ENCODE measurements around the gene TPM2.
A peak's percentile ranks its signal among the peaks of the same experiment; 100 is the strongest.

TPM2 gene

DNA sequence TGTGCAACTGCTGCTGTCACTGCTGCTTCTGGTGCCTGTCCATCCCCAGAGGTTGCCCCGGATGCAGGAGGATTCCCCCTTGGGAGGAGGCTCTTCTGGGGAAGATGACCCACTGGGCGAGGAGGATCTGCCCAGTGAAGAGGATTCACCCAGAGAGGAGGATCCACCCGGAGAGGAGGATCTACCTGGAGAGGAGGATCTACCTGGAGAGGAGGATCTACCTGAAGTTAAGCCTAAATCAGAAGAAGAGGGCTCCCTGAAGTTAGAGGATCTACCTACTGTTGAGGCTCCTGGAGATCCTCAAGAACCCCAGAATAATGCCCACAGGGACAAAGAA lies 15.7 kb downstream of the TPM2 start:
- no peak for DNase-seq

DNA sequence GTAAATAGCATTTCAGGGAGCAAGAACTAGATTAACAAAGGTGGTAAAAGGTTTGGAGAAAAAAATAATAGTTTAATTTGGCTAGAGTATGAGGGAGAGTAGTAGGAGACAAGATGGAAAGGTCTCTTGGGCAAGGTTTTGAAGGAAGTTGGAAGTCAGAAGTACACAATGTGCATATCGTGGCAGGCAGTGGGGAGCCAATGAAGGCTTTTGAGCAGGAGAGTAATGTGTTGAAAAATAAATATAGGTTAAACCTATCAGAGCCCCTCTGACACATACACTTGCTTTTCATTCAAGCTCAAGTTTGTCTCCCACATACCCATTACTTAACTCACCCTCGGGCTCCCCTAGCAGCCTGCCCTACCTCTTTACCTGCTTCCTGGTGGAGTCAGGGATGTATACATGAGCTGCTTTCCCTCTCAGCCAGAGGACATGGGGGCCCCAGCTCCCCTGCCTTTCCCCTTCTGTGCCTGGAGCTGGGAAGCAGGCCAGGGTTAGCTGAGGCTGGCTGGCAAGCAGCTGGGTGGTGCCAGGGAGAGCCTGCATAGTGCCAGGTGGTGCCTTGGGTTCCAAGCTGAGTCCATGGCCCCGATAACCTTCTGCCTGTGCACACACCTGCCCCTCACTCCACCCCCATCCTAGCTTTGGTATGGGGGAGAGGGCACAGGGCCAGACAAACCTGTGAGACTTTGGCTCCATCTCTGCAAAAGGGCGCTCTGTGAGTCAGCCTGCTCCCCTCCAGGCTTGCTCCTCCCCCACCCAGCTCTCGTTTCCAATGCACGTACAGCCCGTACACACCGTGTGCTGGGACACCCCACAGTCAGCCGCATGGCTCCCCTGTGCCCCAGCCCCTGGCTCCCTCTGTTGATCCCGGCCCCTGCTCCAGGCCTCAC lies 16.3 kb downstream of the TPM2 start, which contains the start of gene CA9:
Gene CA9 (plus strand): TSS at position 797 of the 893 bp plus-strand sequence. CDS start 32 bp downstream, at position 829.
- DNase-seq = no peak

DNA sequence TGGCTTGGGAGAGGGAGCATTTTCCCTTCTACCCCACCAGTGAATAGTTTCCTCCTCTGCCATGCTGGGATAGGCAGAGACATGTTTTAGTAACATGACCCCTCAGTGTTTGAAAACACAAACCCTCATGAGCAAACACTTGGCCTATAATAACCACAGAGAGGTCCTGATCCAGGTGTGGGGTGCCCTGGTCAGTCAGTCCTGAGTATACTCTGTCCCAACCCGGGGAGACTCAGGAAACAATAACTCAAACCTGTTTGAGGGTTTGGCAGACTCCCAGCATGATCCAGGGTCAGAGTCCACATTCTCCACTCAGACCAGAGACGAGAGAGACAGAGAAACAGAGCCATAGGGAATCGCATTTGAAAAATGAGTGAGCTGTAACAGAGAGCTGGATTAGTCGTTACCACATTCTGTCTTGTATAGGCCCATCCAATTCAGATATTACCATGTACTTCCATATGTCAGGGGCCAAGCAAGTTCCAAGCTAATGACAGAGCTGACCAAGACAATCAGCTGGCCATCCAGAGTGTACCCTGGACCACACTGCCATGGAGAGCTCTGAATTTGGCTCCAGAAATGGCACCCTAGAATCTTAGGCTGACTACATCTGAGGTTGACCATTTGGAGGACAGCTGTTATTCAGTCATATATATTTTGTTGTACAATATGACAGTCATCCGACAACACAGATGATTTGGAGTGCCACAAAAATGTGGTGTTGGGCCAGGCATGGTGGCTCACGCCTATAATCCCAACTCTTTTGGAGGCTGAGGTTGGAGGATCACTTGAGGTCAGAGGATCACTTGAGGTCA lies 20.2 kb downstream of the TPM2 start:
- no peak for DNase-seq

DNA sequence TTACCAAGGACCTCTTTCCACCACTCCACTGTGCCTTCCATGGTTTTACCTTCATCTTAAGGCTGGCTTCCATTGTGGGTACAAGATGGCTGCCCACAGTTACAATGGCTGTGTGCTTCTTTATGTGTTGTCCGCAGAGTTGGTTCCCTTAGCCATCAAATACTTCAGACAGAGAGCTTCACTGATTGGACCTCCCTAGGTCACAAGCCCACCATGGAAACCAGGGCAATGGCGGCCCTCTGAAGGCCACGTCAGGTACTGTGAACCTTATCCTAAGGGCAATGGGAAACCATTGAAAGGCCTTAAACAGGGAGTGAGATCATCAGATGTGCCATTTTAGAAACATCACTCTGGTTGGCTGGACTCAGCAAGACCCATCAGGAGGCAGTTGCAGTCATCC lies 21.8 kb downstream of the TPM2 start:
- no peak for DNase-seq

DNA sequence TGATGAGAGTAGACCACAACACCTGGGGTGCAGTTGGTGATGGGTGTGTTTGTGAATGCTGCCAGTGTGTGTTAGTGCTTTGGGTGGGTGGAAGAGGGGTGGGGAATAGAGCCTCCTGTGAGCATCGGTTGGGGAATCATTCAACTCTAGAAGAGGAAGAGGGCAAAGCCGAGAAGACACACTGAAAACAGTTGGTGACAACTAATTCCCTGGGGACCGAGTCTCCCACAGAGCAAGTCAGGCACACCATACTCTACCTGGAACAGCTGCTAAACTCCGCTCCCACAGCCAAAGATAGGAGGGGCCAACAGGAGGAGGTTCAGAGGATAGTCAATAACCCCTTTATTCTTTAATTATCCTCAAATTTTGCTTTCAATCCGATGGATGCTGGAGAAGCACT lies 23.2 kb downstream of the TPM2 start:
- no peak for DNase-seq

DNA sequence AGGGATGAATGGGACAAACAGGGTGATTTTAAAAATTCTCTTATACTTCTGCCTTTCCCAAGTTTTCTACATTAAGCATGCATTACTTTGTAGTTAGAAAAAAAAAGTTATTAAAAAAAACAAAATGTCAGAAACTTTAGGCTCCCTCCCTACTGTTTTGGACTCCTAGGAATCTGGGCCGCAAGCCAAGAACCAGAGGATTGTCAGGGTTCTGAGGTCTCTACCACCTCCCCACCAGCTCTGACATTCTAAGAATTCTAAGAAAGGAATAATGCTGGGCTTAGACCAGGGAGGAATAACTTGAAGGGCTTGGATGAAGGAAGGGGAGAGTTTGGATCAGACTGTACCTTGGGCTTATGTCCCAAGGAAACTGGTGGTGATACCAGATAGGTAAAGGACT lies 23.7 kb downstream of the TPM2 start:
- DNase-seq = no peak

DNA sequence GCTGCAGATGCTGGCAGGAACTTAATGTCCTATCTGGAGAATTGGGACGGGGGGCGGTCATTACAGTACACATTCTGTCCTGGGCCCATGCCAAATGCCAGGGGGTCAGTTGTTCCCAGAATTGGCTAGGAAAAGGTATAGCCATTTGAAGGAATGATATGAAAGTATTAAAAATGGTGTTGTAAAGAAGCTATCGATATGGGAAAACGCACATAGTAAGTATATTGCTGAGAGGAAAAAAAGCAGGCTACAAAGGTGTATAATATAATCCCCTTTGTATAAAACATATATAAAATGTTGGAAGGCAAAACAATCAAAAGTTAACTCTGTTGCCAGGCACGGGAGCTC lies 24.3 kb downstream of the TPM2 start:
- DNase-seq = no peak

DNA sequence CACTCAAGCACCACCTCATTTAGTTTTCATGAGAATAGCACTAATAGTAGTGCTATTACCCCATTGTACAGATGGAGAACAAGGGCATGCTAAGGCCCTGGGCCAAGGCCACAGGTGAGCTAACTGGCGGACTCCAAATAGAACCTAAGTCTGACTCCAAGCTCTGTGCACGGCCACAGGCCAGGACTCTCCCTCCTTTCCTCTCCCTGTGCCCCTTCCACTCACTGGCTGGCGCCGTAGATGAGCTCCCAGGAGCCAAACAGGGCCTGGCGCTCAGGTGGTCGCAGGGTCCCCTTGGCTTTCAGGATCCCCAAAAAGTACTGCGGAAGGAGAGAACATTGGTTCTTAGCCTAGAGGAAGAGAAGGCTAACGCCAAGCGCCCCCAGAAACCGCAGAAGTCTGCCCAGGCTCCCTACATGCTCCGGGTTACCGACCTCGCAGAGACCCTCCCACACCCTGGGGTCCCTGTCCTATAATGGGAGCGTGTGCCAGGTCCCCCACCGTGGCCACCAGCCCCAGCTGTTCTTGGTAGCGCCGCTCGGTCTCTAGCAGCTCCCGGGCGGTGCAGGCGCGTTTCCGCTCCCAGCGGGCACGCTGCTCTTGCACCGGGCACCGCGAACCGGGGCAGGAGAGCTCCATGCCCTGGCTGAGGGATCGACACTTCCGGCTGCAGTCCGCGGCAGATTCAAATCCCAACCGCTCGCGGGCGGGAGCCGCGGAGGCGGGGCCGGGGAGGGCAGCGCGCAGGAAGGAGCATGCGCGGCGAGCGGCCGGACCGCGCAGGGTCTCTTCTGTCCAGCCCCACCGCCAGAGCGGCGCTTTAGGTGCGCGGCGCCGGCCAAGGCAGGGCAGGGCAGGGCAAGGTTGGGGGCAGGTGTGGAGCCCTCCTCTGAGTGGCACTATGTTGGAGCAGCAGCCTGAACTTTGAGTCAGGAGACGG lies 24.9 kb downstream of the TPM2 start, which contains the start of gene ARHGEF39:
Gene ARHGEF39 (minus strand): TSS at position 665 of the 940 bp plus-strand sequence. CDS start 26 bp downstream, at position 639.
- peak; percentile 77 for DNase-seq

DNA sequence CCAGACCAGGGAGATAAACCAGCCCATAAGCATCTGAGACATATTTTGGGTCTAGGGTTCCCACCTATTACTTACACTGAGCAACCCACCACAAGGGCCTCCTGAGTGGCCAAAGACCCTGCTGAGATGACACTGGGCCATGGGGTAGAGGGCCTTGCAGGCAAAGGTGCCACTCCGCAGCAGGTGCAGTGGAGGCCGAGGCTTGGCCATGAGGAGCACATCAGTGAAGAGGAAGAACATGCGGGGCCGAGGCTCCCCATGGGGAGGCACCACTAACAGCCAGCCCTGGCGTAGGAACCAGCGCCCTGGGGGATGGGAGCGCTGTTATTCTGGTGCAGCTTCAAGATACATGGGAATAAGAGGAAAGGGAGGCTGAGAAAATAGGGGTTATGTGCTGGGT lies 27.3 kb downstream of the TPM2 start:
- DNase-seq = no peak

DNA sequence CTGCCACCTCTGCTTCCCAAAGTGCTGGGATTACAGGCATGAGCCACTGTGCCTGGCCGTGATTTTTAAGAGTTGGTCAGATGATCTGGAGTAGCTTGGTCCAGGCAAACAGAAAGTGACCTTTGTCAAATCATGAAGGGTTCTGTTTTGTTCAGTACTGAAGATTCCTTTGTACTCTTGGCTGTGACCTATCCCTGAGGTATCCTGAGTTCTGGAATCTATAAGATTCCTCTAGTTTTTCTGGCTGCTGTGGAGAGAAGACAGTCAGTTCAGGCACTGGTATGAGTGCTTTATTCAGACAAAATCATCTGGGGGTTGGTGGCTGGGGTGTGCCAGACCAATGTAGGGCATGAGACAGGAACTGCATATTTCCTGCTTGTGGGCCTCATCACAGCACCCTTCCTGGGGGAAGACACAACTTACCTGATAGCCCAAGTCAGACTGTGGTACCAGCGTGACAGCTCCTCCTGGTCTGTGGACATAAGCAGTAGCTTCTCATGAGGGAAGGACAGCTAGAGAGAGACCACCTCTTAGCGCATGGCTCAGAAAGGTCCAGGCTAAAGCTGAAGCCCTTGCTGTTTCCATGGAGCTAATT lies 27.9 kb downstream of the TPM2 start:
- DNase-seq = peak; percentile 34

DNA sequence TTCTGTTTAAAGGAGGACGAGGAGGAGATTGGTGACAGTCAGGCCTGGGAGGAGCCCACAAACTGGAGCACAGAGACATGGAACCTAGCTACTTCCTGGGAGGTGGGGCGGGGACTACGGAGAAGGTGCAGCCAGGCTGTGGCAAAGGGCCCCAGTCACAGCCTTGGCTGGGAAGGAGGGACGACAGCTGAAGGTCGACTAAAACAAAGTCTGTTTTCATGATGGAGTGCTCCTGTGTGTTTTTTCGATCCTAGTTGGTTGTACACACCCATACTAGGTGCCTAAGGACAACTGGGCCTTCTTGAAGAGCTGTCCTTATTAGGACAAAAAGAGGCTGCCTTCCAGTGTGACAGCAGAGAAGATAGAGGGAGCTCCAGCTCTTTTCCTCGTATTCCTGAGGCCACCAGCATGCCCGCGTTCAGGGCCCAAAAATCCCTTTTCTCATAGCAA lies 28.7 kb downstream of the TPM2 start:
- DNase-seq = no peak

DNA sequence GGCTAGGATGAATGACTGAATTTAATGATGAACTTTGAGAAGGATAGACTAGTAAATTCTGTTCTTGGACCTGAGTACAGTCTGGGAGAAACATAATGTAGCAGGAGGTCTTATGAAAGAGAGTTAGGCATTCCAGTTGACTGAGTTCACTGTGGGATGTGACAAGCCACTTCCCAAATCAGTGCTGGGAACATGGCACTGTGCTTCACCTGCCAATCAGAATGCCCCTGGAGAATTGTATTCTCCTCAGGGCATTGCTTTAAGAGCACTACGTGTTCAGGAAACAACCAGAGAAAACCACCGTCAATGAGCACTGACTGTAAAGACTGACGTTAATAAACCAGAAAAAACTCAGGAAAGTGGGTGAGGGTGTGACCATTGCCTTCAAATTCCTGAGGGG lies 30.4 kb downstream of the TPM2 start:
- DNase-seq = no peak

DNA sequence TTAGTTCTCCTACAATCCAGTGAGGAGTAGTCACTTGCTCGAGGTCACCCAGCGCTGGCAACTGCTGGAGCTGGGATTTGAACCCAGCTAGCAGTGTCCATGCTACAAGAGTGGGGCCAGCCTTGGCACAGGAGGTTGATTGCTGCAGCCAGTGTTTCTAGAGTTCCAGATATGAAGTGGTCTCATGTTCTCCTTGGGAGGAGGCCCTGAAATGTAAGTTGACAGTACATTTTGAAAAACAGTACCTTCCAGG lies 30.8 kb downstream of the TPM2 start:
- DNase-seq = no peak

DNA sequence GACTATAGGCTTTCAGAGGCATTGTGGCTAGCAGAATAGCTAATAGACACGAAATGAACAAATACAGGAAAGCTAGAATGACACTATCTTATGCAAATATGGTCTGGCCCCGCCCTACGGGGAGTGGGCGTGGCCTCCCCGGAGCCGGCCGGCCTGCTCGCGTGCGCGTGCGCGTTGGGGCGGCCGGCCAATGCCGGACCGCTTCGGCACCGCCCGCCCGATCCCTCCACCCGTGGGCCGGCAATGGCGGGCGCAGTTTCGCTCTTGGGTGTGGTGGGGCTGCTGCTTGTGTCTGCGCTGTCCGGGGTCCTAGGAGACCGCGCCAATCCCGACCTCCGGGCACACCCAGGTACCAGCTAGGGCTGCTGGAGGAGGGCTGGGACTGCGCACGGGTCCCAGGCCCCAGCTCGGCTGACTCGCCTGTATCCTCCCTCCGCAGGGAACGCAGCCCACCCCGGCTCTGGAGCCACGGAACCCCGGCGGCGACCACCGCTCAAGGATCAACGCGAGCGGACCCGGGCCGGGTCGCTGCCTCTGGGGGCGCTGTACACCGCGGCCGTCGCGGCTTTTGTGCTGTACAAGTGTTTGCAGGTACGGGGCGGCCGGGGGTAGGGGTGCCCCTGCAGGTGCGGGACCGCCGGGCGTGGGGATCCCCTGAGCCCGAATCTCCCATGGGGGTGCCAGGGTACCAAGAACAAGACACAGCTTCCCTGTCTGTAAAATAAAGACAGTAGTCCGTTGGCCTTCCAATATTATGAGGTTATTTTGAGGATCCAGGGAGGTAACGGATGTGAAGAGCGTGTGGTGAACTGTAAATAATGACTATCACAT lies 31.4 kb downstream of the TPM2 start, which contains the start of gene CCDC107:
Gene CCDC107 (plus strand): TSS at position 156 of the 831 bp plus-strand sequence. CDS start 88 bp downstream, at position 244.
- DNase-seq = peak; percentile 82

DNA sequence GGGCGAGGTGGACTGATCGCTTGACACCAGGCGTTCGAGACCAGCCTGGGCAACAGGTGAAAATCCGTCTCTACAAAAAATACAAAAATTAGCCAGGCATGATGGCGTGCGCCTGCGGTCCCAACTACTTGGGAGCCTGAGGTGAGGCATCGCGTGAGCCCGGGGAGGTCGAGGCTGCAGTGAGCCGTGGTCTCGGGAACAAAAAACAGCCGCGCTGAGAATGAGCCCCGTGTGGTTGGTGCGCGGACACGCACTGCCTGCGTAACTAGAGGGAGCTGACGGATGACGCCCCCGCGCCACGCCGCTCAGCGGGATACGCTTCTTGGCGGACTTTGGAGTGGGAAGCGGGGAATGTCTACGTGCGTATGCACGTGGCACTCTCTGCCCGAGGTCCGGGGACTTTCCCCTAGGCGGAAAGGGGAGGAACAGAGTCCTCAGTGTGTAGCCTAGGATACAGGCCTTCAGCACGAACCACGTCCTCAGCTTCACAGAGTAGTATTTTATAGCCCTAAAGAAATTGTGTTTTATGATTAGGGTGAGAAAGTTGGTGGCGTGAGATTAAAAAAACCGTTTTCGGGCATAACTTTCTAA lies 32.1 kb downstream of the TPM2 start, which contains the start of gene RMRP:
Gene RMRP (minus strand): TSS at position 474 of the 591 bp plus-strand sequence.
- peak; percentile 93 for DNase-seq

DNA sequence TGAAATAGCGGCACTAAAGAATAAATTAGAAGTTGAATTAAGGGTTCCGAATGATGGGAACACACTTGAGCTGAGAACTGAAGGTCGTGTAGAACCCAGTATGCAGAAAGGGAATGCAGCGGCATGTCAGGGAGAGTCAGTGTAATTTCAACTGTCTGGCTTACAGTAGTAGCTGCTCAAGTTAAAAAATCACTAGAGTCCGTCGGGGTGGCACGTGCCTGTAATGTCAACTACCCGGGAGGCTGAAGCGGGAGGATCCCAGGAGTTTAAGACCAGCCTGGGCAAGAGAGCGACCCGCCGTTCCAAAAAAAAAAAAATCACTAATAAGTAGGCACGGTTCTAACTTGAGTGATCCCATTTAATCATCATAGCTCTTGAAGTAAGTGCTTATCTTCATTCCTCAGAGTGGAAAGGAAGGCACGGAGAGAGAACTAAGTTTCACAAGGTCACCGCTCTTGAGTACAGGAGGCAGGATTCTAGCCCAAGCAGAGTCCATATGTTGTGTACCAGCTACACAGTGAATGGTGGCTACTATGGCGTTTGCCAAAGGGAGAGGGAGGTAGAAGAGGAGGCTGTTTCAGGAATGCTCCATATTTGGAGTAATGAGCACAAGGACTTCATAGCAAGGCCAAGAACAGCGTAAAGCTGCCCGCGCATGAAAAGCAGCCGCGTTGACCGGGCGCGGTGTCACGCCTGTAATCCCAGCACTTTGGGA lies 32.7 kb downstream of the TPM2 start:
- no peak for DNase-seq

DNA sequence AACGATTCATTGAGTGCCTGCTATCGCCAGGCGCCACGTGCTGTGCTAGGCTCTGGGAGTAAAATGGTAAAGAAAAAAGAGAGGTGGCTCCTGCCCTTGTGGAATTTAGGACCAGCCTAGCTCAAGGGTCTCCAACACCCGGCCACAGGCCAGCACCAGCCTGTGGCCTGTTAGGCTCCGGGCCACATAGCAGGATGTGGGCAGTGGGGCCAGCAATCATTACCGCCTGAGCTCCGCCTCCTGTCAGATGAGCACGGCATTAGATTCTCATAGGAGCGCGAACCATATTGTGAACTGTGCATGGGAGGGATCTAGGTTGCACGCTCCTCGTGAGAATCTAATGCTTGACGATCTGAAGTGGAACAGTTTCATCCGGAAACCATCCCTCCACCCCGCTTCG lies 33.4 kb downstream of the TPM2 start:
- no peak for DNase-seq

DNA sequence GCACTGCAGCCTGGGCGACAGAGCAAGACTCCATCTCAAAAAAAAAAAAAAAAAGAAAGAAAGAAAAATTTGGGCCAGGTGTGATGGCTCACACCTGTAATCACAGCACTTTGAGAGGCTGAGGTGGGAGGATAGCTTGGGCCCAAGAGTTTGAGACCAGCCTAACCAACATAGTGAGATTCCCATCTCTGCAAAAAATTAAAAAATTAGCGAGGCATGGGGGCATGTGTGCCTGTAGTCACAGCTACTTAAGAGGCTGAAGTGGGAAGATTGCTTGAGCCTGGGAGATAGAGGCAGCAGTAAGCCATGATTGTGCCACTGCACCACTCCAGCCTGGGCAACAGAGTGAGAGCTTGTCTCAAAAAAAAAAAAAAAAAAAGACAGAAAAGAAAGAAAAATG lies 36.1 kb downstream of the TPM2 start:
- no peak for DNase-seq

DNA sequence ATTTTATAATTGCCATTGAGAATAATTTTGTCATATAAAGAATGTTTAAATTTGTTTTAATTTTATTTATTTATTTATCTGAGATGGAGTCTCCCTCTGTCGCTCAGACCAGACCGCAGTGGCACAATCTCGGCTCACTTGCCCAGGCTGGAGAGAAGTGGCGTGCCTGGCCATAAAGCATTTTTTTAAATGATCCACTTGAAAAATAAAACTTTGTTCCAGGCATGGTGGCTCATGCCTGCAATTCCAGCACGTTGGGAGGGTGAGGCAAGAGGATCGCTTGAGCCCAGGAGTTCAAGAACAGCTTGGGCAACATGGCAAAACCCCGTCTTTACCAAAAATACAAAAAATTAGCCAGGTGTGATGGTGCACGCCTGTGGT lies 36.9 kb downstream of the TPM2 start:
- no peak for DNase-seq
